Measurements from ENCODE around the gene BSG. TPM values are rescaled to one million over a fixed set of nuclear protein-coding genes. Genes with fewer than 3 reads are reported as not detected.
"Not testable (repeated sequence)": the region's sequence is repeated elsewhere in the genome, so short reads cannot be mapped to it uniquely, and the experiment has no call there.

BSG gene
- total and polyA plus RNA-seq, 12 donors, result 829 to 5,252 (median 1,705) TPM

DNA sequence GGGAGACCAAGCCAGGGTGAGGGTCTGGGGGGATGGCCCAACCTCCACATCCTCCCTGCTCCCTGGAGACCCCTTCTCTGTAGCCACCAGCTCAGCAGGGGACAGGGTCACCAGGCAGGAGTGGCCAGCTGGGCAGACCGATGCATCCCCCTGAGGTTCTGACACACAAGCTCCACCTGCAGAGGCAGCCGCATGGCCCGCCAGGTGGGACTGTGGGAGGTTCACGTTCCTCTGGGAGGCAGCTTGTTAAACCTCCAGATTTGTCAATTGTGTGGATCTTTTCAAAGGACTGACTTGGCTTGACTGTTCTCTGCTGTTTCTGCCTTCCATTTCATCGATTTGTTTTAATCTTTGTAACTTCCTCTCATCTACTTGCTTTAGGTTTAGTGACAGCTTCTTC lies 52.9 kb downstream of the BSG start:
- no peak overlapping the region for H3K27ac ChIP-seq
- H3K36me3 ChIP-seq, result peaks cover 0 to 91% (median 32%) of the 10 kb centered on the region in 9 donors
- H3K9me3 ChIP-seq, result no peaks in the 10 kb centered on the region
- DNase-seq (no peak), ATAC-seq (no peak)
- no peaks in the 10 kb centered on the region for H3K27me3 ChIP-seq
- TF ChIP-seq CTCF (IDR thresholded peaks at IDR 0.05), result no peak
- intact Hi-C loops (cut with DNase I), result no loop called here
- no peak overlapping the region for H3K4me3 ChIP-seq
- peaks cover 0 to 4% (median 0%) of the 10 kb centered on the region in 9 donors for H3K4me1 ChIP-seq
- WGBS, 2 donors, result 91 to 93% methylated on average over 5 of the region's 5 CpGs

DNA sequence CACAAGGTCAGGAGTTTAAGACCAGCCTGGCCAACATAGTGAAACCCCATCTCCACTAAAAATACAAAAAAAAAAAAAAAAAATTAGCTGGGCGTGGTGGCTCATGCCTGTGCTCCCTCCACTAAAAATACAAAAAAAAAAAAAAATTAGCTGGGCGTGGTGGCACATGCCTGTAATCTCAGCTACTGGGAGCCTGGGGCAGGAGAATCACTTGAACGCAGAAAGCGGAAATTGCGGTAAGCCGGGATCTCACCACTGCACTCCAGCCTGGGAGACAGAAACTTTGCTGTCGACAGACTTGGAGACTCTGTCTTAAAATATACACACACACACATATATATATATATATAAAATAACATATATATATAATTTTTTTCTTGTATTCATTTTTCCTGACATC lies 54.2 kb downstream of the BSG start:
- H3K27ac ChIP-seq; intact Hi-C loops (cut with DNase I); H3K4me3 ChIP-seq; H3K9me3 ChIP-seq; ATAC-seq; H3K27me3 ChIP-seq; DNase-seq: not testable (repeated sequence)
- H3K4me1 ChIP-seq, result peaks cover 0 to 12% (median 0%) of the 10 kb centered on the region in 9 donors
- H3K36me3 ChIP-seq, result peaks cover 0 to 89% (median 27%) of the 10 kb centered on the region in 9 donors
- WGBS, 2 donors, result 95 to 98% methylated on average over 5 to 7 of the region's 7 CpGs

DNA sequence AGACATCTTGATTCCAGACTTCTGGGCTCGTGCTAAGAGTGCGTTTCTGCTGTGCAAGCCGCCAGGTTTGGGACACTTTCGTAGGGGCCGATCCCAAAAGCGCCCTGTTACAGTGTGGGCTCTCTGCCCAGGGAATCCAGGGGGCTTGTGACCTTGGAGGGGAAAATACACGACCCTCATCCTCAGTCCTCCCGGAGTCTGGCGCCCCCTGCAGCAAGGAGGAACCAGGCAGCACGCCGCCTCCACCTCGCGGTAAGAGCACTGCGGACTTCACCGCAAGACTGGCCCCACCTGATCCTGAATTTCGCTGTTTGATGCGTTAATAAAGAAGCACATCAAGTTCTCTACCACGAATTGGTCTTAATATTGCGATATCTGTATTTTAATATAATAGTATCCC lies 55.8 kb downstream of the BSG start:
- intact Hi-C loops (cut with DNase I), result no loop called here
- Histone ChIP-seq H3K27ac (no peak overlapping the region), H3K4me3 (no peak overlapping the region), H3K9me3 (no peaks in the 10 kb centered on the region), H3K36me3 (peaks cover 0 to 73% (median 11%) of the 10 kb centered on the region in 9 donors), H3K27me3 (no peaks in the 10 kb centered on the region), H3K4me1 (peaks cover 9 to 26% (median 13%) of the 10 kb centered on the region in 9 donors)
- TF ChIP-seq CTCF (IDR thresholded peaks at IDR 0.05), result peak in 5 of 9 donors; percentile 7 to 38 (median 24)
- 86 to 88% methylated on average over 19 of the region's 19 CpGs for WGBS, 2 donors
- ATAC-seq, result no peak
- no peak for DNase-seq

DNA sequence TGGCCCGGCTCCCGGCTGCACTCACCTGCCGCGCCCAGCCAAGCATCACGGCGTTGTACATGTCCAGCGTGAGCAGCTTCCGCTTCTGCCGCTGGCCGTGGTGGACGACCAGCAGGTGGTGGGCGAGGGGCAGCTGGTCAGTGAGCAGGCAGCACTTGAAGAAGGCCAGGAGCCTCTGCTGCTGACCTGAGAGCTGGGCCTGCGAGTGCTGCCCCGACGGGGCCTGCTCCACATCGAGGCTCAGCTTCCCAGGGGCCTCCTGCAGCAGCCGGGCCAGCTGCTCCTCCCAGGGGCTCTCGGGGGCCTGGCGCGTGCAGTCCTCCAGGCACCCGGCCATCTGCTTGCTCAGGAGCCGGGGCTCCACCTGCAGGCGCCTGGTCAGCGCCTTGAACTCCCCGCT lies 57.1 kb downstream of the BSG start:
- ATAC-seq; H3K27ac ChIP-seq; intact Hi-C loops (cut with DNase I); H3K4me3 ChIP-seq; H3K27me3 ChIP-seq; H3K9me3 ChIP-seq; DNase-seq: not testable (repeated sequence)
- 65 to 67% methylated on average over 19 to 25 of the region's 25 CpGs for WGBS, 2 donors
- peak in 2 of 9 donors; percentile 5 to 7 for TF ChIP-seq CTCF (IDR thresholded peaks at IDR 0.05)
- H3K4me1 ChIP-seq, result peaks cover 15 to 34% (median 21%) of the 10 kb centered on the region in 9 donors
- H3K36me3 ChIP-seq, result peaks cover 0 to 59% (median 4%) of the 10 kb centered on the region in 9 donors

- no peak for ATAC-seq
- Histone ChIP-seq H3K9me3 (no peaks in the 10 kb centered on the region), H3K4me1 (peaks cover 15 to 34% (median 21%) of the 10 kb centered on the region in 9 donors), H3K4me3 (no peak overlapping the region), H3K27me3 (no peaks in the 10 kb centered on the region), H3K36me3 (peaks cover 0 to 53% (median 2%) of the 10 kb centered on the region in 9 donors), H3K27ac (no peak overlapping the region)
- peak in 2 of 9 donors; percentile 2 to 3 for TF ChIP-seq CTCF (IDR thresholded peaks at IDR 0.05)
- intact Hi-C loops (cut with DNase I), result loop anchor here in 2 of 10 donors (5.0 to 10.0 kb wide), 2 partner anchors 95 to 98 kb away; partner anchors contain the start of gene CDC34 (in 2 of the 2)
- DNase-seq, result no peak
- 89 to 90% methylated on average over 30 of the region's 30 CpGs for WGBS, 2 donors
Observed at GRCh38 chr19:629961-630714, 57.7 kb downstream of the BSG start.

All from heart right ventricle (tissue), 16 donors.